Upper lobe of left lung (tissue), 6 donors: ENCODE data around the gene MATN3. TPM values are rescaled to one million over a fixed set of nuclear protein-coding genes. Genes with fewer than 3 reads are reported as not detected.

Source experiments
- ATAC-seq, 2 donors: fragments of 200-7000 bp; cut with Tn5 transposase; one replicate each; pipeline ENCODE4 v1.9.1; 2022; ENCODE audit warnings: mild to moderate bottlenecking in 2 of 2, moderate library complexity in 2 of 2; ENCODE audit not compliant: low FRiP score in 2 of 2
- DNase-seq, 2 donors: peaks; one replicate each; pipeline ENCODE4 v3.0.0-alpha.2; 2019 to 2020
- H3K27ac ChIP-seq, 4 donors: fragments of 200-600 bp; sonication (generic); one replicate each; pipeline ENCODE4 v1.5.1; 2016 to 2019
- H3K27me3 ChIP-seq, 4 donors: fragments of 200-600 bp; sonication (generic); one replicate each; pipeline ENCODE4 v1.5.1; 2017 to 2019
- H3K36me3 ChIP-seq, 4 donors: fragments of 200-600 bp; sonication (generic); one replicate each; pipeline ENCODE4 v1.5.1; 2016 to 2019
- H3K4me1 ChIP-seq, 4 donors: fragments of 200-600 bp; sonication (generic); one replicate each; pipeline ENCODE4 v1.5.1; 2018 to 2019
- H3K4me3 ChIP-seq, 4 donors: fragments of 200-600 bp; sonication (generic); one replicate each; pipeline ENCODE4 v1.5.1; 2017 to 2019; ENCODE audit warnings: mild to moderate bottlenecking in 2 of 4, moderate library complexity in 1 of 4
- H3K9me3 ChIP-seq, 4 donors: fragments of 200-600 bp; sonication (generic); one replicate each; pipeline ENCODE4 v1.5.1; 2018 to 2019
- EP300 ChIP-seq, 4 donors: sonication (generic); formaldehyde crosslinking; IDR thresholded peaks; one replicate each; pipeline ENCODE4 v1.5.1; 2017; ENCODE audit warnings: antibody characterized with exemption in 4 of 4, control low read depth in 2 of 4
- POLR2A ChIP-seq, 4 donors: fragments of 450-650 bp; IDR thresholded peaks; one replicate each; pipeline ENCODE4 v1.5.1; 2016 to 2017; ENCODE audit warnings: antibody characterized with exemption in 4 of 4, mild to moderate bottlenecking in 2 of 4
- POLR2AphosphoS5 ChIP-seq, 2 donors: sonication (generic); formaldehyde crosslinking; IDR thresholded peaks; one replicate each; pipeline ENCODE4 v1.5.1; 2017; ENCODE audit warnings: antibody characterized with exemption in 2 of 2
- WGBS, 2 donors: methylation state at CpG; one replicate each; pipeline ENCODE4 v1.1.5; 2017 to 2018; 5-methylcytosine and 5-hydroxymethylcytosine counted together
- total RNA-seq, 6 donors: library from RNA; depleted of rRNA in 4 of 6; stranded (reverse); fragments of >200 nt in 4 of 6; gene quantifications; one replicate each; pipeline versions ENCODE4 v1.1.0 to v1.2.1, GENCODE V29; 2016 to 2021
- TF ChIP-seq, protein P1 (sequence below), 6 experiments: fragments of 450-650 bp in 4 of 6; fragments of 200-600 bp in 2 of 6; sonication (generic) in 2 of 6; IDR thresholded peaks; one replicate each; pipeline ENCODE4 v1.5.1; 2016 to 2019; ENCODE audit warnings: antibody characterized with exemption in 6 of 6
- donor health status: DM: no; HTN: no; CAD: no; lungs with moderate emphysema.
- donor health status: DM: no; HTN: yes; CAD: no; lungs with severe emphysema.

Gene MATN3, protein sequence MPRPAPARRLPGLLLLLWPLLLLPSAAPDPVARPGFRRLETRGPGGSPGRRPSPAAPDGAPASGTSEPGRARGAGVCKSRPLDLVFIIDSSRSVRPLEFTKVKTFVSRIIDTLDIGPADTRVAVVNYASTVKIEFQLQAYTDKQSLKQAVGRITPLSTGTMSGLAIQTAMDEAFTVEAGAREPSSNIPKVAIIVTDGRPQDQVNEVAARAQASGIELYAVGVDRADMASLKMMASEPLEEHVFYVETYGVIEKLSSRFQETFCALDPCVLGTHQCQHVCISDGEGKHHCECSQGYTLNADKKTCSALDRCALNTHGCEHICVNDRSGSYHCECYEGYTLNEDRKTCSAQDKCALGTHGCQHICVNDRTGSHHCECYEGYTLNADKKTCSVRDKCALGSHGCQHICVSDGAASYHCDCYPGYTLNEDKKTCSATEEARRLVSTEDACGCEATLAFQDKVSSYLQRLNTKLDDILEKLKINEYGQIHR
- total RNA-seq: 10 to 100 TPM in 2 of 6 donors, 1 to 10 TPM in 4; 1.0 to 17.3 (median 7.8) TPM

GRCh38 chr2:20012282-20013125 is at the start of gene MATN3:
MATN3 (minus strand) TSS chr2:20012668; CDS start chr2:20012631, 37 bp downstream.
- peaks cover 0 to 11% (median 1%) of the 10 kb centered on the region in 4 donors for H3K27me3 ChIP-seq
- peak within 1 kb of the TSS; percentile 31 to 66 (median 58) for H3K4me3 ChIP-seq
- no peak for TF ChIP-seq POLR2A (IDR thresholded peaks at IDR 0.05)
- TF ChIP-seq POLR2AphosphoS5 (IDR thresholded peaks at IDR 0.05): peak in 1 of 2 donors; percentile 19
- H3K36me3 ChIP-seq: no peaks in the 10 kb centered on the region
- WGBS, 2 donors: 2 to 10% methylated on average over 22 to 30 of the region's 87 CpGs
- no peaks in the 10 kb centered on the region for H3K9me3 ChIP-seq
- ATAC-seq (peak; percentile 63 to 93), DNase-seq (peak; percentile 55 to 91)
- H3K4me1 ChIP-seq: peaks cover 0 to 18% (median 13%) of the 10 kb centered on the region in 4 donors
- H3K27ac ChIP-seq: peak within 1 kb of the TSS; percentile 54 to 70 (median 66)

GRCh38 chr2:20061940-20062339 is 49.5 kb upstream of the MATN3 start:
- Histone ChIP-seq H3K27ac (no peak overlapping the region), H3K9me3 (no peaks in the 10 kb centered on the region), H3K27me3 (no peaks in the 10 kb centered on the region), H3K4me1 (peaks cover 0 to 8% (median 0%) of the 10 kb centered on the region in 4 donors), H3K36me3 (no peaks in the 10 kb centered on the region), H3K4me3 (no peak overlapping the region)
- TF ChIP-seq POLR2A (IDR thresholded peaks at IDR 0.05) (no peak), EP300 (IDR thresholded peaks at IDR 0.05) (no peak)
- TF ChIP-seq, protein P1, sequence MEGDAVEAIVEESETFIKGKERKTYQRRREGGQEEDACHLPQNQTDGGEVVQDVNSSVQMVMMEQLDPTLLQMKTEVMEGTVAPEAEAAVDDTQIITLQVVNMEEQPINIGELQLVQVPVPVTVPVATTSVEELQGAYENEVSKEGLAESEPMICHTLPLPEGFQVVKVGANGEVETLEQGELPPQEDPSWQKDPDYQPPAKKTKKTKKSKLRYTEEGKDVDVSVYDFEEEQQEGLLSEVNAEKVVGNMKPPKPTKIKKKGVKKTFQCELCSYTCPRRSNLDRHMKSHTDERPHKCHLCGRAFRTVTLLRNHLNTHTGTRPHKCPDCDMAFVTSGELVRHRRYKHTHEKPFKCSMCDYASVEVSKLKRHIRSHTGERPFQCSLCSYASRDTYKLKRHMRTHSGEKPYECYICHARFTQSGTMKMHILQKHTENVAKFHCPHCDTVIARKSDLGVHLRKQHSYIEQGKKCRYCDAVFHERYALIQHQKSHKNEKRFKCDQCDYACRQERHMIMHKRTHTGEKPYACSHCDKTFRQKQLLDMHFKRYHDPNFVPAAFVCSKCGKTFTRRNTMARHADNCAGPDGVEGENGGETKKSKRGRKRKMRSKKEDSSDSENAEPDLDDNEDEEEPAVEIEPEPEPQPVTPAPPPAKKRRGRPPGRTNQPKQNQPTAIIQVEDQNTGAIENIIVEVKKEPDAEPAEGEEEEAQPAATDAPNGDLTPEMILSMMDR (IDR thresholded peaks at IDR 0.05): no peak
- no peak for ATAC-seq
- DNase-seq: no peak
- WGBS, 2 donors: 95 to 98% methylated on average over 5 of the region's 5 CpGs

- Histone ChIP-seq H3K9me3 (no peaks in the 10 kb centered on the region), H3K36me3 (no peaks in the 10 kb centered on the region), H3K4me3 (no peak overlapping the region), H3K27ac (no peak overlapping the region), H3K4me1 (peaks cover 0 to 7% (median 0%) of the 10 kb centered on the region in 4 donors), H3K27me3 (no peaks in the 10 kb centered on the region)
- 88% methylated on average over 3 of the region's 3 CpGs for WGBS, 2 donors
- DNase-seq: no peak
- TF ChIP-seq POLR2AphosphoS5 (IDR thresholded peaks at IDR 0.05) (no peak), EP300 (IDR thresholded peaks at IDR 0.05) (no peak), POLR2A (IDR thresholded peaks at IDR 0.05) (no peak)
- TF ChIP-seq, protein P1 (IDR thresholded peaks at IDR 0.05): no peak
- ATAC-seq: no peak
These were observed 49.0 kb upstream of the MATN3 start for GRCh38 chr2:20061476-20061875.

- Histone ChIP-seq H3K36me3 (no peaks in the 10 kb centered on the region), H3K4me1 (no peaks in the 10 kb centered on the region), H3K27ac (no peak overlapping the region), H3K9me3 (no peaks in the 10 kb centered on the region), H3K4me3 (no peak overlapping the region), H3K27me3 (no peaks in the 10 kb centered on the region)
- DNase-seq: no peak
- no peak for TF ChIP-seq POLR2A (IDR thresholded peaks at IDR 0.05)
- no peak for TF ChIP-seq POLR2AphosphoS5 (IDR thresholded peaks at IDR 0.05)
- TF ChIP-seq, protein P1 (IDR thresholded peaks at IDR 0.05): no peak
- TF ChIP-seq EP300 (IDR thresholded peaks at IDR 0.05): no peak
- WGBS, 2 donors: 92 to 93% methylated on average over 1 of the region's 1 CpG
- ATAC-seq: no peak
These were observed 47.6 kb upstream of the MATN3 start for GRCh38 chr2:20060106-20060505.

DNA sequence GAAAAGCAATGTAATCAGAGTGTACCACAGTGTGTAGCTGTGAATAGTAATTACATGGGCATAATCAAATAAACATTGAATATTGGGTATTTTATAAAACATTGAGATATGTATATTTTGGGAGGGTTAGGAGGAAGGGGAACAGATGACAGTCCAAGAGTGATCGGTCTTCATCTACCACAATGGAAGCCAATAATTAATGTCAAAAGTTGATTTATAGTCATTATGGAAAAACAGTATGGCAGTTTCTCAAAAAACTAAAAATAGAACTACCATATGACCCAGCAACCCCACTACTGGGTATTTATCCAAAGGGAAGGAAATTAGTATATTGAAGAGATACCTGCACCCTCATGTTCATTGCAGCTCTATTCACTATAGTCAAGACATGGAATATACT is 44.8 kb upstream of the MATN3 start:
- no peaks in the 10 kb centered on the region for H3K36me3 ChIP-seq
- WGBS, 2 donors: 91 to 96% methylated on average over 1 of the region's 1 CpG
- ATAC-seq (no peak), DNase-seq (no peak)
- no peaks in the 10 kb centered on the region for H3K27me3 ChIP-seq
- H3K4me1 ChIP-seq: peaks cover 5 to 11% (median 10%) of the 10 kb centered on the region in 4 donors
- H3K9me3 ChIP-seq: no peaks in the 10 kb centered on the region
- no peak overlapping the region for H3K27ac ChIP-seq
- TF ChIP-seq, protein P1 (IDR thresholded peaks at IDR 0.05): no peak
- TF ChIP-seq POLR2AphosphoS5 (IDR thresholded peaks at IDR 0.05) (no peak), POLR2A (IDR thresholded peaks at IDR 0.05) (no peak), EP300 (IDR thresholded peaks at IDR 0.05) (no peak)
- no peak overlapping the region for H3K4me3 ChIP-seq
